H1 (cell line): ENCODE results near the gene GRIA1.

Experiments used
- CBX5 ChIP-seq: fragments of 300-800, 300-1000 bp; sonication (generic); IDR thresholded peaks from 2 replicates; pipeline ENCODE4 v1.7.1; 2016; ENCODE audit warnings: antibody characterized with exemption, low read length, low read depth
- CEBPB ChIP-seq: IDR thresholded peaks from 2 replicates; pipeline ENCODE4 v1.6.1; 2012; ENCODE audit warnings: low read depth, low read length
- CTCF ChIP-seq, 3 experiments: IDR thresholded peaks; 1 replicate in 2 of 3; 2 replicates in 1 of 3; pipeline versions ENCODE4 v1.5.1 to v1.6.1; 2011; ENCODE audit warnings: low read length in 3 of 3, mild to moderate bottlenecking in 3 of 3, inconsistent platforms in 2 of 3, low read depth in 1 of 3, moderate library complexity in 1 of 3; ENCODE audit not compliant: insufficient read depth in 1 of 3; ENCODE audit errors: control extremely low read depth in 1 of 3
- EP300 ChIP-seq, 2 experiments: IDR thresholded peaks; 1 replicate in 1 of 2; 2 replicates in 1 of 2; pipeline ENCODE4 v1.6.1; 2011 to 2012; ENCODE audit warnings: low read depth in 2 of 2, low read length in 2 of 2, mild to moderate bottlenecking in 2 of 2, borderline replicate concordance in 1 of 2, inconsistent platforms in 1 of 2, moderate library complexity in 1 of 2
- JUN ChIP-seq: IDR thresholded peaks from 2 replicates; pipeline ENCODE4 v1.6.1; 2011; ENCODE audit warnings: low read depth, mild to moderate bottlenecking, improper control_type of control experiment, low read length
- NRF1 ChIP-seq: IDR thresholded peaks from 2 replicates; pipeline ENCODE4 v1.6.1; 2011; ENCODE audit warnings: mild to moderate bottlenecking, low read depth, low read length, improper control_type of control experiment
- TCF12 ChIP-seq: IDR thresholded peaks from 2 replicates; pipeline ENCODE4 v1.6.1; 2011; ENCODE audit warnings: low read depth, mild to moderate bottlenecking, low read length

GRCh38 chr5:153798830-153799229, 308.4 kb downstream of the GRIA1 start:
- no peak for TF ChIP-seq CEBPB
- no peak for TF ChIP-seq TCF12
- TF ChIP-seq CTCF (IDR thresholded peaks at IDR 0.05; ENCODE audit: control extremely low read depth in 1 of 3, insufficient read depth in 1 of 3, low read depth in 1 of 3, low read length in 3 of 3) = no peak
- no peak for TF ChIP-seq JUN
- no peak for TF ChIP-seq EP300 (IDR thresholded peaks at IDR 0.05; ENCODE audit: borderline replicate concordance in 1 of 2, low read depth in 2 of 2, low read length in 2 of 2)
- no peak for TF ChIP-seq NRF1
- TF ChIP-seq CBX5 = no peak
